HepG2 (cell line): ENCODE results near the gene PPRC1. TPM values are rescaled to one million over a fixed set of nuclear protein-coding genes. Genes with fewer than 3 reads are reported as not detected.
A peak's percentile ranks its signal among the peaks of the same experiment; 100 is the strongest.

Experiments
- BRD4 ChIP-seq: sonication (generic); formaldehyde crosslinking; IDR thresholded peaks from 2 replicates; pipeline ENCODE4 v1.4.0; 2020; ENCODE audit warnings: missing genetic modification reagents
- CBX5 ChIP-seq: sonication (generic); formaldehyde crosslinking; IDR thresholded peaks from 2 replicates; pipeline ENCODE4 v1.4.0; 2020; ENCODE audit warnings: missing genetic modification reagents, borderline replicate concordance
- FIP1L1 ChIP-seq: fragments of 200-400 bp; formaldehyde crosslinking; IDR thresholded peaks from 2 replicates; pipeline ENCODE4 v1.6.1; 2018; ENCODE audit warnings: low read depth, mild to moderate bottlenecking, low read length, moderate library complexity, borderline replicate concordance; ENCODE audit not compliant: insufficient read depth
- FOXC1 ChIP-seq: sonication (generic); formaldehyde crosslinking; IDR thresholded peaks from 2 replicates; pipeline ENCODE4 v1.8.0; 2022; ENCODE audit warnings: mild to moderate bottlenecking, missing genetic modification reagents, borderline replicate concordance
- MTF1 ChIP-seq: sonication (generic); formaldehyde crosslinking; IDR thresholded peaks from 2 replicates; pipeline ENCODE4 v1.5.0; 2020; ENCODE audit warnings: missing genetic modification reagents
- NCOA1 ChIP-seq: sonication (generic); formaldehyde crosslinking; IDR thresholded peaks from 2 replicates; pipeline ENCODE4 v1.9.0; 2021; ENCODE audit warnings: missing genetic modification reagents
- PATZ1 ChIP-seq: sonication (generic); formaldehyde crosslinking; IDR thresholded peaks from 2 replicates; pipeline ENCODE4 v1.4.0; 2020; ENCODE audit warnings: missing genetic modification reagents
- PAXIP1 ChIP-seq: sonication (generic); formaldehyde crosslinking; conservative IDR thresholded peaks from 2 replicates; pipeline ENCODE4 v1.4.0; 2020; ENCODE audit warnings: mild to moderate bottlenecking, missing genetic modification reagents, moderate library complexity
- SIX4 ChIP-seq: sonication (generic); formaldehyde crosslinking; IDR thresholded peaks from 2 replicates; pipeline ENCODE4 v1.4.0; 2020; ENCODE audit warnings: missing genetic modification reagents
- SPEN ChIP-seq: sonication (generic); formaldehyde crosslinking; IDR thresholded peaks from 2 replicates; pipeline ENCODE4 v1.5.1; 2020; ENCODE audit warnings: low read depth, mild to moderate bottlenecking, missing genetic modification reagents
- SRSF4 ChIP-seq: fragments of 200-400 bp; formaldehyde crosslinking; IDR thresholded peaks from one replicate; pipeline ENCODE4 v1.6.1; 2018; ENCODE audit warnings: mild to moderate bottlenecking, low read depth, low read length, moderate library complexity; ENCODE audit not compliant: poor library complexity, severe bottlenecking
- ZFP41 ChIP-seq: sonication (generic); formaldehyde crosslinking; IDR thresholded peaks from 2 replicates; pipeline ENCODE4 v1.4.0; 2020; ENCODE audit warnings: mild to moderate bottlenecking, missing genetic modification reagents, borderline replicate concordance
- ZFP82 ChIP-seq: sonication (generic); formaldehyde crosslinking; IDR thresholded peaks from 2 replicates; pipeline ENCODE4 v1.5.1; 2020; ENCODE audit warnings: mild to moderate bottlenecking, missing genetic modification reagents, borderline replicate concordance
- ZNF274 ChIP-seq: sonication (generic); formaldehyde crosslinking; IDR thresholded peaks from 2 replicates; pipeline ENCODE4 v1.5.1; 2020; ENCODE audit warnings: mild to moderate bottlenecking, missing genetic modification reagents
- ZNF430 ChIP-seq: sonication (generic); formaldehyde crosslinking; IDR thresholded peaks from 2 replicates; pipeline ENCODE4 v1.9.0; 2021; ENCODE audit warnings: mild to moderate bottlenecking, missing genetic modification reagents
- polyA plus RNA-seq, 8 experiments: library from polyadenylated mRNA; depleted of rRNA in 3 of 8; stranded (reverse) in 7 of 8; unstranded in 1 of 8; fragments of >200 nt; fragmentation: Illumina TruSeq in 4 of 8; extraction: Trizol in 4 of 8; gene quantifications; 2 replicates each; pipeline versions ENCODE4 v1.2.1 to v1.2.3, GENCODE V29; 2011 to 2016; ENCODE audit warnings: low read depth in 4 of 8, missing spikeins in 1 of 8, mixed read lengths in 1 of 8; ENCODE audit not compliant: insufficient read depth in 1 of 8
- total RNA-seq, 5 experiments: library from RNA; depleted of rRNA; stranded (reverse); fragments of >200 nt; fragmentation: Illumina TruSeq; extraction: Trizol; gene quantifications; 2 replicates each; pipeline ENCODE4 v1.2.3, GENCODE V29; 2016; ENCODE audit warnings: low read depth in 1 of 5
- TF ChIP-seq, protein P1 (sequence below): sonication (generic); formaldehyde crosslinking; IDR thresholded peaks from 2 replicates; pipeline ENCODE4 v1.5.1; 2020; ENCODE audit warnings: mild to moderate bottlenecking, moderate library complexity, missing genetic modification reagents
- TF ChIP-seq, protein P2 (sequence below): sonication (generic); formaldehyde crosslinking; IDR thresholded peaks from 2 replicates; pipeline ENCODE4 v1.4.0; 2020; ENCODE audit warnings: mild to moderate bottlenecking, missing genetic modification reagents
- TF ChIP-seq, protein P3 (sequence below): sonication (generic); formaldehyde crosslinking; IDR thresholded peaks from 2 replicates; pipeline ENCODE4 v1.5.0; 2020; ENCODE audit warnings: missing genetic modification reagents, mild to moderate bottlenecking, borderline replicate concordance

The PPRC1 gene
- total and polyA plus RNA-seq, 2 of the 13 experiments (the other 11 are each of a cell fraction or from before 2014, with no cell fraction given), result 18.7 to 24.2 TPM

DNA sequence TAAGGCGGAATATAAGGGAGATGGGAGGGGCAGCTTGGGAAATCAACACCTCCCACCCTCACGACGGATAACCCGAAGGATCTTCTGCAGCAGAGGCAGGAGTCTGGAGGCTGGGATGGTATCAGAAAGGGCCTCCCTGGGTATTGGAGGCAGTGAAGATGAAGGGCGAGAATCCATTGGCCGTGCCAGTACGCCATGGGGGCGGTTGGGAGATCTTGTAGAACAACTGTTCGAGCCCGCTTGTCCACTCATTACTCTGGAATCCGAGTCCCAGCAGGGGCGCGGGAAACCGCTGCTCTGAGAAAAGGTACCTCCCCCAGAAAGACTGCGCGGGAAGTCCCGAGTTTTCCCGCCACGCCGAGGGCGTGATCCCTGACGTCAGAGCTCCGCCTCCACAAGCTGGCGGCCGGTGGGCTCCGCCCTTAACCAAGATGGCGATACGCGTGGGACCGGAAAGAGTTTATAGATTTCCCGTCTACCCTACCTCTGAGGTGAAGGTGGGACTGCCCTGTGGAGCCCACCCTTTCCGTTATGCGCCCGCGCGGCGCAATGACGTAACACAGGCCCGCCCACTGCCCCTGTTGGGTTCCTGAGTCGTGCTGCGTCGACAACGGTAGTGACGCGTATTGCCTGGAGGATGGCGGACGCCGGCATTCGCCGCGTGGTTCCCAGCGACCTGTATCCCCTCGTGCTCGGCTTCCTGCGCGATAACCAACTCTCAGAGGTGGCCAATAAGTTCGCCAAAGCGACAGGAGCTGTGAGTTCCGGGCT is 19.1 kb downstream of the PPRC1 start, which contains the start of gene NOLC1 (continued):
- peak; percentile 67; the same call in 1 of the 2 replicates for TF ChIP-seq ZNF430 (CRISPR knock-in tag)
- TF ChIP-seq SIX4 (CRISPR knock-in tag), result no peak
- peak; percentile 52; the same call in 1 of the 2 replicates for TF ChIP-seq FIP1L1
- TF ChIP-seq MTF1 (CRISPR knock-in tag), result no peak
- no peak for TF ChIP-seq ZNF274 (CRISPR knock-in tag)
- 0 out of 2 replicates have a peak, but pooled peaks have one; percentile 50 for TF ChIP-seq NCOA1
- TF ChIP-seq BRD4 (CRISPR knock-in tag), result peak; percentile 48
- TF ChIP-seq, protein P1, sequence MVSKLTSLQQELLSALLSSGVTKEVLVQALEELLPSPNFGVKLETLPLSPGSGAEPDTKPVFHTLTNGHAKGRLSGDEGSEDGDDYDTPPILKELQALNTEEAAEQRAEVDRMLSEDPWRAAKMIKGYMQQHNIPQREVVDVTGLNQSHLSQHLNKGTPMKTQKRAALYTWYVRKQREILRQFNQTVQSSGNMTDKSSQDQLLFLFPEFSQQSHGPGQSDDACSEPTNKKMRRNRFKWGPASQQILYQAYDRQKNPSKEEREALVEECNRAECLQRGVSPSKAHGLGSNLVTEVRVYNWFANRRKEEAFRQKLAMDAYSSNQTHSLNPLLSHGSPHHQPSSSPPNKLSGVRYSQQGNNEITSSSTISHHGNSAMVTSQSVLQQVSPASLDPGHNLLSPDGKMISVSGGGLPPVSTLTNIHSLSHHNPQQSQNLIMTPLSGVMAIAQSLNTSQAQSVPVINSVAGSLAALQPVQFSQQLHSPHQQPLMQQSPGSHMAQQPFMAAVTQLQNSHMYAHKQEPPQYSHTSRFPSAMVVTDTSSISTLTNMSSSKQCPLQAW (CRISPR knock-in tag), result peak; percentile 79
- TF ChIP-seq, protein P2, sequence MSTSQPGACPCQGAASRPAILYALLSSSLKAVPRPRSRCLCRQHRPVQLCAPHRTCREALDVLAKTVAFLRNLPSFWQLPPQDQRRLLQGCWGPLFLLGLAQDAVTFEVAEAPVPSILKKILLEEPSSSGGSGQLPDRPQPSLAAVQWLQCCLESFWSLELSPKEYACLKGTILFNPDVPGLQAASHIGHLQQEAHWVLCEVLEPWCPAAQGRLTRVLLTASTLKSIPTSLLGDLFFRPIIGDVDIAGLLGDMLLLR (CRISPR knock-in tag), result no peak; the same call in 1 of the 2 replicates
- no peak for TF ChIP-seq FOXC1 (CRISPR knock-in tag)
- TF ChIP-seq ZFP41 (CRISPR knock-in tag), result no peak
- peak; percentile 52; the same call in 1 of the 2 replicates for TF ChIP-seq PATZ1
- no peak for TF ChIP-seq SRSF4
- peak; percentile 94 for TF ChIP-seq SPEN (CRISPR knock-in tag)
- peak; percentile 84; the same call in 1 of the 2 replicates for TF ChIP-seq ZFP82 (CRISPR knock-in tag)
- TF ChIP-seq PAXIP1, result peak; percentile 50; the same call in 1 of the 2 replicates
- TF ChIP-seq CBX5 (CRISPR knock-in tag), result 0 out of 2 replicates have a peak, but pooled peaks have one; percentile 53
- TF ChIP-seq, protein P3, sequence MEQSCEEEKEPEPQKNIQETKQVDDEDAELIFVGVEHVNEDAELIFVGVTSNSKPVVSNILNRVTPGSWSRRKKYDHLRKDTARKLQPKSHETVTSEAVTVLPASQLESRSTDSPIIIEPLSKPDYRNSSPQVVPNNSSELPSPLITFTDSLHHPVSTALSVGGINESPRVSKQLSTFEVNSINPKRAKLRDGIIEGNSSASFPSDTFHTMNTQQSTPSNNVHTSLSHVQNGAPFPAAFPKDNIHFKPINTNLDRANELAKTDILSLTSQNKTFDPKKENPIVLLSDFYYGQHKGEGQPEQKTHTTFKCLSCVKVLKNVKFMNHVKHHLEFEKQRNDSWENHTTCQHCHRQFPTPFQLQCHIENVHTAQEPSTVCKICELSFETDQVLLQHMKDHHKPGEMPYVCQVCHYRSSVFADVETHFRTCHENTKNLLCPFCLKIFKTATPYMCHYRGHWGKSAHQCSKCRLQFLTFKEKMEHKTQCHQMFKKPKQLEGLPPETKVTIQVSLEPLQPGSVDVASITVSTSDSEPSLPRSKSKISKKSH, result peak; percentile 16; the same call in 1 of the 2 replicates
